Activated CD8-positive, alpha-beta T cell treated with anti-CD3 and anti-CD28 coated beads for 36 hours (primary cell): ENCODE data around the gene TXNDC2. TPM values are rescaled to one million over a fixed set of nuclear protein-coding genes. Genes with fewer than 3 reads are reported as not detected.

Source experiments
- ATAC-seq: fragments of 200-7000 bp; cut with Tn5 transposase; one replicate; pipeline ENCODE4 v1.10.0; 2021; ENCODE audit warnings: mild to moderate bottlenecking, moderate library complexity
- CTCF ChIA-PET: fragments of 350-600 bp; sonication (Branson Sonifier 250); formaldehyde crosslinking; loops from one replicate; lab custom pipeline; 2021; ENCODE audit warnings: antibody characterized with exemption; lab: Charles Lee
- POLR2A ChIA-PET: fragments of 350-600 bp; sonication (Branson Sonifier 250); formaldehyde crosslinking; loops from one replicate; lab custom pipeline; 2021; ENCODE audit warnings: antibody characterized with exemption; lab: Charles Lee
- DNase-seq: peaks from one replicate; pipeline ENCODE4 v3.0.0-alpha.2; 2020
- H3K27ac Mint-ChIP-seq: one replicate; pipeline ENCODE4 v1.8.0; 2021; ENCODE audit warnings: mild to moderate bottlenecking, mixed read lengths
- H3K27me3 Mint-ChIP-seq: one replicate; pipeline ENCODE4 v1.8.0; 2021; ENCODE audit warnings: mixed read lengths
- H3K36me3 Mint-ChIP-seq: one replicate; pipeline ENCODE4 v1.8.0; 2021; ENCODE audit warnings: low read depth, mixed read lengths
- H3K4me1 Mint-ChIP-seq: one replicate; pipeline ENCODE4 v1.8.0; 2021; ENCODE audit warnings: low read depth, mixed read lengths
- H3K4me3 Mint-ChIP-seq: one replicate; pipeline ENCODE4 v1.8.0; 2021; ENCODE audit warnings: mild to moderate bottlenecking, moderate library complexity, mixed read lengths
- H3K9me3 Mint-ChIP-seq: one replicate; pipeline ENCODE4 v1.8.0; 2021; ENCODE audit warnings: mixed read lengths
- intact Hi-C: fragments of 100-400 bp; cut with micrococcal nuclease; formaldehyde crosslinking; loops from one replicate; pipeline ENCODE4 v1.10.0; 2022
- total RNA-seq, 2 experiments: library from RNA; stranded (reverse); gene quantifications; one replicate each; pipeline ENCODE4 v1.2.3, GENCODE V29; 2021
- TF ChIP-seq, protein P1 (sequence below): fragments of 200-600 bp; IDR thresholded peaks from one replicate; pipeline ENCODE4 v1.8.0; 2022; ENCODE audit warnings: antibody characterized with exemption, mild to moderate bottlenecking

Gene TXNDC2
- total RNA-seq, 2 experiments from 2014 or later = not detected

- ATAC-seq (no peak), DNase-seq (no peak)
- Mint-ChIP-seq H3K4me1 (no peaks in the 10 kb centered on the region), H3K4me3 (no peak overlapping the region), H3K9me3 (no peaks in the 10 kb centered on the region), H3K36me3 (no peaks in the 10 kb centered on the region), H3K27ac (no peak overlapping the region), H3K27me3 (no peaks in the 10 kb centered on the region)
- ChIA-PET POLR2A (no interaction called here), CTCF (no interaction called here)
- intact Hi-C loops = no loop called here
- TF ChIP-seq, protein P1, sequence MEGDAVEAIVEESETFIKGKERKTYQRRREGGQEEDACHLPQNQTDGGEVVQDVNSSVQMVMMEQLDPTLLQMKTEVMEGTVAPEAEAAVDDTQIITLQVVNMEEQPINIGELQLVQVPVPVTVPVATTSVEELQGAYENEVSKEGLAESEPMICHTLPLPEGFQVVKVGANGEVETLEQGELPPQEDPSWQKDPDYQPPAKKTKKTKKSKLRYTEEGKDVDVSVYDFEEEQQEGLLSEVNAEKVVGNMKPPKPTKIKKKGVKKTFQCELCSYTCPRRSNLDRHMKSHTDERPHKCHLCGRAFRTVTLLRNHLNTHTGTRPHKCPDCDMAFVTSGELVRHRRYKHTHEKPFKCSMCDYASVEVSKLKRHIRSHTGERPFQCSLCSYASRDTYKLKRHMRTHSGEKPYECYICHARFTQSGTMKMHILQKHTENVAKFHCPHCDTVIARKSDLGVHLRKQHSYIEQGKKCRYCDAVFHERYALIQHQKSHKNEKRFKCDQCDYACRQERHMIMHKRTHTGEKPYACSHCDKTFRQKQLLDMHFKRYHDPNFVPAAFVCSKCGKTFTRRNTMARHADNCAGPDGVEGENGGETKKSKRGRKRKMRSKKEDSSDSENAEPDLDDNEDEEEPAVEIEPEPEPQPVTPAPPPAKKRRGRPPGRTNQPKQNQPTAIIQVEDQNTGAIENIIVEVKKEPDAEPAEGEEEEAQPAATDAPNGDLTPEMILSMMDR = no peak
These were observed 1.7 kb upstream of the TXNDC2 start for GRCh38 chr18:9884090-9884489.

- H3K36me3 Mint-ChIP-seq = no peaks in the 10 kb centered on the region
- no peak overlapping the region for H3K27ac Mint-ChIP-seq
- intact Hi-C loops = no loop called here
These were observed 1.1 kb upstream of the TXNDC2 start for GRCh38 chr18:9884532-9885140.

DNA sequence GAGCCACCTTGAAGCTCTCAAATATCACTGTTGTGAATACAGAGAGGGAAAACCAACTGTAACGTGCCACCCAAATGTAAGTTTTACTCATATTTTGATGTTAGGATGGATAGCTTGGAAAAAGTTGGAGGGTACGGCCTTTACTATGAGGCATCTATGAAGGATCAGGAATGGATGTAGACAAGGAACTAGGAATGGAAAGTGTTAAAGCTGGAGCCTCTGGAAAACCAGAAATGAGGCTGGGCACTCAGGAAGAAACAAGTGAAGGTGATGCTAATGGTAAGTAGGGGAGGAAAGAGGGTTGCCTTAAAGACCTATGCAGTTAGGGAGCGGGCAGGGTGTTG is 204 bp downstream of the TXNDC2 start:
- no peaks in the 10 kb centered on the region for H3K27me3 Mint-ChIP-seq
- no peaks in the 10 kb centered on the region for H3K9me3 Mint-ChIP-seq
- POLR2A ChIA-PET = no interaction called here
- ATAC-seq = no peak
- H3K36me3 Mint-ChIP-seq = no peaks in the 10 kb centered on the region
- no peak overlapping the region for H3K27ac Mint-ChIP-seq
- TF ChIP-seq, protein P1 = no peak
- H3K4me3 Mint-ChIP-seq = no peak overlapping the region
- intact Hi-C loops = no loop called here
- DNase-seq = no peak
- CTCF ChIA-PET = no interaction called here
- no peaks in the 10 kb centered on the region for H3K4me1 Mint-ChIP-seq

More at GRCh38 chr18:9884532-9885140, 1.1 kb upstream of the TXNDC2 start:
- no peaks in the 10 kb centered on the region for H3K27me3 Mint-ChIP-seq
- CTCF ChIA-PET = no interaction called here
- ATAC-seq (no peak), DNase-seq (no peak)
- H3K4me1 Mint-ChIP-seq = no peaks in the 10 kb centered on the region
- TF ChIP-seq, protein P1 = no peak
- POLR2A ChIA-PET = no interaction called here
- no peak overlapping the region for H3K4me3 Mint-ChIP-seq
- H3K9me3 Mint-ChIP-seq = no peaks in the 10 kb centered on the region

- H3K27me3 Mint-ChIP-seq = no peaks in the 10 kb centered on the region
These were observed 2.2 kb downstream of the TXNDC2 start for GRCh38 chr18:9887992-9888391.

GRCh38 chr18:9890196-9890595 is 4.4 kb downstream of the TXNDC2 start:
- no peak for ATAC-seq
- TF ChIP-seq, protein P1 = no peak
- Mint-ChIP-seq H3K9me3 (no peaks in the 10 kb centered on the region), H3K36me3 (no peaks in the 10 kb centered on the region), H3K4me3 (no peak overlapping the region), H3K27ac (no peak overlapping the region), H3K4me1 (peaks cover 3% of the 10 kb centered on the region), H3K27me3 (no peaks in the 10 kb centered on the region)
- intact Hi-C loops = no loop called here
- POLR2A ChIA-PET = no interaction called here
- CTCF ChIA-PET = no interaction called here
- DNase-seq = no peak

More at GRCh38 chr18:9887992-9888391, 2.2 kb downstream of the TXNDC2 start:
- Mint-ChIP-seq H3K4me1 (no peaks in the 10 kb centered on the region), H3K4me3 (no peak overlapping the region), H3K27ac (no peak overlapping the region), H3K36me3 (no peaks in the 10 kb centered on the region), H3K9me3 (no peaks in the 10 kb centered on the region)
- DNase-seq = no peak
- TF ChIP-seq, protein P1 = no peak
- intact Hi-C loops = no loop called here
- no peak for ATAC-seq
- POLR2A ChIA-PET = no interaction called here
- CTCF ChIA-PET = no interaction called here
